GM20000 (cell line): Measurements from ENCODE around the gene LRRC70.

Experiments
- DNase-seq: peaks from one replicate; pipeline ENCODE4 v3.0.0; 2012; ENCODE audit warnings: low spot score
- TF ChIP-seq, protein P1 (sequence below): IDR thresholded peaks from 2 replicates; pipeline ENCODE4 v1.5.1; 2012; ENCODE audit warnings: mild to moderate bottlenecking, control low read depth; ENCODE audit errors: extremely low read depth, missing control alignments

The LRRC70 gene

DNA sequence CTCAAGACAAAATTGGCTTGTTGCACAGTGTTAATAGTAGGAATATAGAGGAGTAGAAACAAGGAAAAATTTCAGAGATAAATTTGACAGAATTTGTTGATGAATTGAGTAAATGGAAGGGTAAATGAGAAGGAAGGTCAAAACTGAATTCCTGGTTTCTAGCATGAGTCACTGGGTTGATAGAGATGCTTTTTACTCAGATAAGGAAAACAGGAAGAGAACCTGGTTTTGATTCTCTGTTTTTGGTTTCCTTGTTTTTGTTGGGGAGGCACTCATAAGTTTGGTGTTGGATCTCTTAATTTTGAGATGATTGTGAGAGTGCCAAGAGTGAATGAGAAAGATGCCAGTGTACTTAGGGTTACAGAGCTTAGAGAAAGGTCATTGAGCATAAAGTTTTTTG is 7.1 kb downstream of the LRRC70 start:
- no peak for DNase-seq
- TF ChIP-seq, protein P1, sequence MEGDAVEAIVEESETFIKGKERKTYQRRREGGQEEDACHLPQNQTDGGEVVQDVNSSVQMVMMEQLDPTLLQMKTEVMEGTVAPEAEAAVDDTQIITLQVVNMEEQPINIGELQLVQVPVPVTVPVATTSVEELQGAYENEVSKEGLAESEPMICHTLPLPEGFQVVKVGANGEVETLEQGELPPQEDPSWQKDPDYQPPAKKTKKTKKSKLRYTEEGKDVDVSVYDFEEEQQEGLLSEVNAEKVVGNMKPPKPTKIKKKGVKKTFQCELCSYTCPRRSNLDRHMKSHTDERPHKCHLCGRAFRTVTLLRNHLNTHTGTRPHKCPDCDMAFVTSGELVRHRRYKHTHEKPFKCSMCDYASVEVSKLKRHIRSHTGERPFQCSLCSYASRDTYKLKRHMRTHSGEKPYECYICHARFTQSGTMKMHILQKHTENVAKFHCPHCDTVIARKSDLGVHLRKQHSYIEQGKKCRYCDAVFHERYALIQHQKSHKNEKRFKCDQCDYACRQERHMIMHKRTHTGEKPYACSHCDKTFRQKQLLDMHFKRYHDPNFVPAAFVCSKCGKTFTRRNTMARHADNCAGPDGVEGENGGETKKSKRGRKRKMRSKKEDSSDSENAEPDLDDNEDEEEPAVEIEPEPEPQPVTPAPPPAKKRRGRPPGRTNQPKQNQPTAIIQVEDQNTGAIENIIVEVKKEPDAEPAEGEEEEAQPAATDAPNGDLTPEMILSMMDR, result no peak

GRCh38 chr5:62587737-62588136 is 9.1 kb downstream of the LRRC70 start:
- TF ChIP-seq, protein P1, result no peak
- DNase-seq, result no peak

GRCh38 chr5:62588668-62589067 is 10.0 kb downstream of the LRRC70 start:
- no peak for DNase-seq
- TF ChIP-seq, protein P1, result no peak

DNA sequence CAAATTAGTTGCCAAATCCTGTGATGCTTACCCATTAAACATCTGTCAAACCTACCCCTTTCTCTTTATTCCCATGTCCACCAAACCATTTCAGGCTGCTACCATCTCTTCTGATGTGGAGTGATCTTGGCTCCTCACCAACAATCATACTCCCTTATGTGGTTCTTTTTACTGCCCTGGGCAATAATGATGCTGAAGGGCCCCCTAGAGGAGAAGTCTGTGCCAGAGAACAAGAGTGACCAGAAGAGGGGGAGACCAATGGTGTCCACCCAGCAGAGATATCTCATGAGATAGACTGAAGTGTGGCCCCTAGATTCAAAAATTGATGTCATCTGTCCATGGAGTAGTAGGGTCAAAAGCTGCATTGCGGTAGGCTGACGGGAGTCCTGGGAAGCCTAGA is 10.9 kb downstream of the LRRC70 start:
- DNase-seq, result no peak
- TF ChIP-seq, protein P1, result no peak

- no peak for DNase-seq
- TF ChIP-seq, protein P1, result no peak
Observed at GRCh38 chr5:62590387-62590786, 11.8 kb downstream of the LRRC70 start.

GRCh38 chr5:62592558-62592957 is 13.9 kb downstream of the LRRC70 start:
- no peak for DNase-seq
- TF ChIP-seq, protein P1, result no peak

- TF ChIP-seq, protein P1, result no peak
- no peak for DNase-seq
Observed at GRCh38 chr5:62593331-62593730, 14.7 kb downstream of the LRRC70 start.
